GM23338 (cell line): ENCODE results near the gene ANKLE2. TPM values are rescaled to one million over a fixed set of nuclear protein-coding genes. Genes with fewer than 3 reads are reported as not detected.
A peak's percentile ranks its signal among the peaks of the same experiment; 100 is the strongest.

Experiments used
- ATAC-seq: fragments of 200-7000 bp; cut with Tn5 transposase; 3 replicates; pipeline ENCODE4 v1.9.1; 2020
- DNase-seq: peaks from one replicate; pipeline ENCODE4 v3.0.0-alpha.2; 2015; ENCODE audit warnings: low spot score
- H2AFZ ChIP-seq: fragments of 200-600 bp; sonication (generic); 2 replicates; pipeline ENCODE4 v1.8.0; 2016; ENCODE audit warnings: antibody characterized with exemption, mild to moderate bottlenecking, moderate library complexity
- H3F3A ChIP-seq: fragments of 200-600 bp; sonication (generic); replicated peaks from 2 replicates; pipeline ENCODE4 v1.8.0; 2017; ENCODE audit warnings: antibody characterized with exemption, mixed run types, low read depth
- H3K27ac ChIP-seq: fragments of 200-600 bp; sonication (generic); 2 replicates; pipeline ENCODE4 v1.6.1; 2016; ENCODE audit warnings: low read depth
- H3K27me3 ChIP-seq: fragments of 200-600 bp; sonication (generic); 2 replicates; pipeline ENCODE4 v1.8.0; 2016; ENCODE audit warnings: mild to moderate bottlenecking, mixed run types, moderate library complexity; ENCODE audit not compliant: insufficient read depth
- H3K36me3 ChIP-seq: fragments of 200-600 bp; sonication (generic); 2 replicates; pipeline ENCODE4 v1.8.0; 2016; ENCODE audit warnings: mild to moderate bottlenecking; ENCODE audit not compliant: insufficient read depth
- H3K4me1 ChIP-seq: fragments of 200-600 bp; sonication (generic); 2 replicates; pipeline ENCODE4 v1.8.0; 2016; ENCODE audit warnings: mild to moderate bottlenecking, moderate library complexity; ENCODE audit not compliant: insufficient read depth
- H3K4me2 ChIP-seq: fragments of 200-600 bp; sonication (generic); 2 replicates; pipeline ENCODE4 v1.7.1; 2017; ENCODE audit warnings: mixed run types
- H3K4me3 ChIP-seq: fragments of 200-600 bp; sonication (generic); 2 replicates; pipeline ENCODE4 v1.6.1; 2016; ENCODE audit warnings: mixed run types
- H3K79me2 ChIP-seq: fragments of 200-600 bp; sonication (generic); replicated peaks from 2 replicates; pipeline ENCODE4 v1.8.0; 2017; ENCODE audit warnings: mild to moderate bottlenecking; ENCODE audit not compliant: insufficient read depth
- H3K9me2 ChIP-seq: fragments of 200-600 bp; sonication (generic); 2 replicates; pipeline ENCODE4 v1.8.0; 2017; ENCODE audit not compliant: insufficient read depth
- H4K20me1 ChIP-seq: fragments of 200-600 bp; sonication (generic); replicated peaks from 2 replicates; pipeline ENCODE4 v1.8.0; 2017; ENCODE audit warnings: mild to moderate bottlenecking; ENCODE audit not compliant: insufficient read depth
- H3K27ac Mint-ChIP-seq: 2 replicates; pipeline ENCODE4 v1.8.0; 2020; ENCODE audit warnings: inconsistent platforms, mild to moderate bottlenecking, moderate library complexity, mixed read lengths
- H3K27me3 Mint-ChIP-seq: 3 replicates; pipeline ENCODE4 v1.8.0; 2022; ENCODE audit warnings: low read depth, mild to moderate bottlenecking, moderate library complexity, mixed read lengths, inconsistent platforms; ENCODE audit not compliant: insufficient read depth, poor library complexity
- H3K36me3 Mint-ChIP-seq: 3 replicates; pipeline ENCODE4 v1.8.0; 2021; ENCODE audit warnings: low read depth, mild to moderate bottlenecking, inconsistent platforms, moderate library complexity, mixed read lengths
- H3K4me1 Mint-ChIP-seq: 3 replicates; pipeline ENCODE4 v1.8.0; 2020; ENCODE audit warnings: mild to moderate bottlenecking, inconsistent platforms, mixed read lengths
- H3K4me3 Mint-ChIP-seq: 3 replicates; pipeline ENCODE4 v1.8.0; 2021; ENCODE audit warnings: moderate library complexity, mild to moderate bottlenecking, inconsistent platforms, mixed read lengths
- H3K9me3 Mint-ChIP-seq: 3 replicates; pipeline ENCODE4 v1.8.0; 2020; ENCODE audit warnings: moderate library complexity, mild to moderate bottlenecking, inconsistent platforms, mixed read lengths
- CREB1 ChIP-seq: fragments of 250-450 bp; sonication (Bioruptor Pico); IDR thresholded peaks from 2 replicates; pipeline ENCODE4 v1.5.0; 2020; ENCODE audit warnings: low read depth, mild to moderate bottlenecking, moderate library complexity
- ETS1 ChIP-seq: IDR thresholded peaks from 2 replicates; pipeline ENCODE4 v1.6.1; 2016; ENCODE audit warnings: antibody characterized with exemption
- EZH2 ChIP-seq: fragments of 200-600 bp; sonication (generic); IDR thresholded peaks from one replicate; pipeline ENCODE4 v1.8.0; 2017; ENCODE audit warnings: antibody characterized with exemption, mild to moderate bottlenecking, low read depth; ENCODE audit not compliant: unreplicated experiment
- EZH2phosphoT487 ChIP-seq: fragments of 200-600 bp; sonication (generic); IDR thresholded peaks from one replicate; pipeline ENCODE4 v1.8.1; 2018; ENCODE audit warnings: antibody characterized with exemption; ENCODE audit not compliant: unreplicated experiment
- JUNB ChIP-seq: IDR thresholded peaks from one replicate; pipeline ENCODE4 v1.6.1; 2016; ENCODE audit warnings: antibody characterized with exemption; ENCODE audit not compliant: unreplicated experiment
- NANOG ChIP-seq: IDR thresholded peaks from 2 replicates; pipeline ENCODE4 v1.6.1; 2016; ENCODE audit warnings: antibody characterized with exemption, borderline replicate concordance
- POLR2AphosphoS5 ChIP-seq: IDR thresholded peaks from 2 replicates; pipeline ENCODE4 v1.6.1; 2016; ENCODE audit warnings: antibody characterized with exemption, low read depth
- STAT1 ChIP-seq: IDR thresholded peaks from one replicate; pipeline ENCODE4 v1.6.1; 2016; ENCODE audit warnings: antibody characterized with exemption; ENCODE audit not compliant: unreplicated experiment
- ZNF114 ChIP-seq: fragments of 250-450 bp; sonication (Bioruptor Pico); IDR thresholded peaks from 2 replicates; pipeline ENCODE4 v1.5.0; 2020; ENCODE audit warnings: mild to moderate bottlenecking, moderate library complexity
- ZNF331 ChIP-seq: fragments of 250-450 bp; sonication (Bioruptor Pico); IDR thresholded peaks from 2 replicates; pipeline ENCODE4 v1.5.0; 2020; ENCODE audit warnings: low read depth, mild to moderate bottlenecking, moderate library complexity
- polyA plus RNA-seq: library from polyadenylated mRNA; unstranded; fragments of >200 nt; fragmentation: Nextera tagmentation; extraction: Ambion mirVana; gene quantifications from 2 replicates; pipeline ENCODE4 v1.2.1, GENCODE V29; 2016
- total RNA-seq: library from RNA; depleted of rRNA; stranded (reverse); fragments of >200 nt; shearing (Covaris generic); gene quantifications from 2 replicates; pipeline ENCODE4 v1.2.3, GENCODE V29; 2014
- TF ChIP-seq, protein P1 (sequence below): IDR thresholded peaks from one replicate; pipeline ENCODE4 v1.6.1; 2018; ENCODE audit warnings: antibody characterized with exemption; ENCODE audit not compliant: unreplicated experiment
- TF ChIP-seq, protein P2 (sequence below), 2 experiments: fragments of 200-600 bp in 1 of 2; sonication (generic) in 1 of 2; conservative IDR thresholded peaks; 2 replicates each; pipeline versions ENCODE4 v1.5.1 to v1.6.1; 2016 to 2017; ENCODE audit warnings: antibody characterized with exemption in 2 of 2, low read depth in 2 of 2, mild to moderate bottlenecking in 2 of 2, moderate library complexity in 1 of 2
- TF ChIP-seq, protein P3 (sequence below): fragments of 250-450 bp; sonication (Bioruptor Pico); IDR thresholded peaks from 2 replicates; pipeline ENCODE4 v1.5.0; 2020; ENCODE audit warnings: mild to moderate bottlenecking, moderate library complexity

Gene ANKLE2
- total and polyA plus RNA-seq, 2 experiments from 2014 or later = 27.2 to 63.7 TPM

DNA sequence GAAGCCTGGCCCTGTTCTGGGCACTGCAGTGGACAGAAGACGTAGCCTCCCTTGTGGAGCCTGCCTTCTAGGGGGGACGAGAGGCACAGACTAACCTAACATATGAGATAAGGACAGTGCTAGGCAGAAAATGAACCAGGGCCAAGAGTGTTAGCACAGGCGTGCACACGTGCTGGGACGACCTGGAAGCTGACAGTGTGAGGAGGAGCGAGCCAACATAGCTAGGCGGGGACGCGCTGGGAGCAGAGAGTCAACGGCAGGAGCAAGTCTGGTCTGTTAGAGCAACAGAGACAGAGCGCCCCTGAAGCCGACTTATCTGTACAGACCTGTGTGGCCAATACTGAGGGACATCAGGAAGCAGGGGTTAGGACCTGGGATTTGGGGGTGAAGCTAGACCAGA lies 66.2 kb downstream of the ANKLE2 start:
- Histone ChIP-seq H3K36me3 (0 out of 2 replicates have a peak, but pooled peaks cover 8% of the 10 kb centered on the region), H3K9me2 (no peaks in the 10 kb centered on the region)

More for the DNA sequence above, 66.2 kb downstream of the ANKLE2 start:
- no peaks in the 10 kb centered on the region for H3K79me2 ChIP-seq
- DNase-seq (no peak), ATAC-seq (no peak)
- no peak overlapping the region for H3K4me2 ChIP-seq
- H3K4me3 Mint-ChIP-seq = no peak overlapping the region
- peaks cover 46% of the 10 kb centered on the region for H3K36me3 Mint-ChIP-seq
- no peak overlapping the region for H3K27ac ChIP-seq
- H3K27ac Mint-ChIP-seq = peak overlapping the region; percentile 73
- H3K4me1 Mint-ChIP-seq = no peaks in the 10 kb centered on the region; the same call in 2 of the 3 replicates
- H3K4me1 ChIP-seq = no peaks in the 10 kb centered on the region
- no peaks in the 10 kb centered on the region for H3K27me3 ChIP-seq
- H3K9me3 Mint-ChIP-seq = no peaks in the 10 kb centered on the region
- peaks cover 5% of the 10 kb centered on the region; the same call in 1 of the 2 replicates for H4K20me1 ChIP-seq
- peaks cover 3% of the 10 kb centered on the region; the same call in 1 of the 2 replicates for H3F3A ChIP-seq
- TF ChIP-seq NANOG (no peak), JUNB (no peak), EZH2 (no peak), CREB1 (CRISPR knock-in tag) (no peak), EZH2phosphoT487 (no peak), POLR2AphosphoS5 (no peak), ETS1 (no peak), ZNF331 (CRISPR knock-in tag) (no peak), STAT1 (no peak), ZNF114 (no peak)
- TF ChIP-seq, protein P1, sequence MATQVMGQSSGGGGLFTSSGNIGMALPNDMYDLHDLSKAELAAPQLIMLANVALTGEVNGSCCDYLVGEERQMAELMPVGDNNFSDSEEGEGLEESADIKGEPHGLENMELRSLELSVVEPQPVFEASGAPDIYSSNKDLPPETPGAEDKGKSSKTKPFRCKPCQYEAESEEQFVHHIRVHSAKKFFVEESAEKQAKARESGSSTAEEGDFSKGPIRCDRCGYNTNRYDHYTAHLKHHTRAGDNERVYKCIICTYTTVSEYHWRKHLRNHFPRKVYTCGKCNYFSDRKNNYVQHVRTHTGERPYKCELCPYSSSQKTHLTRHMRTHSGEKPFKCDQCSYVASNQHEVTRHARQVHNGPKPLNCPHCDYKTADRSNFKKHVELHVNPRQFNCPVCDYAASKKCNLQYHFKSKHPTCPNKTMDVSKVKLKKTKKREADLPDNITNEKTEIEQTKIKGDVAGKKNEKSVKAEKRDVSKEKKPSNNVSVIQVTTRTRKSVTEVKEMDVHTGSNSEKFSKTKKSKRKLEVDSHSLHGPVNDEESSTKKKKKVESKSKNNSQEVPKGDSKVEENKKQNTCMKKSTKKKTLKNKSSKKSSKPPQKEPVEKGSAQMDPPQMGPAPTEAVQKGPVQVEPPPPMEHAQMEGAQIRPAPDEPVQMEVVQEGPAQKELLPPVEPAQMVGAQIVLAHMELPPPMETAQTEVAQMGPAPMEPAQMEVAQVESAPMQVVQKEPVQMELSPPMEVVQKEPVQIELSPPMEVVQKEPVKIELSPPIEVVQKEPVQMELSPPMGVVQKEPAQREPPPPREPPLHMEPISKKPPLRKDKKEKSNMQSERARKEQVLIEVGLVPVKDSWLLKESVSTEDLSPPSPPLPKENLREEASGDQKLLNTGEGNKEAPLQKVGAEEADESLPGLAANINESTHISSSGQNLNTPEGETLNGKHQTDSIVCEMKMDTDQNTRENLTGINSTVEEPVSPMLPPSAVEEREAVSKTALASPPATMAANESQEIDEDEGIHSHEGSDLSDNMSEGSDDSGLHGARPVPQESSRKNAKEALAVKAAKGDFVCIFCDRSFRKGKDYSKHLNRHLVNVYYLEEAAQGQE = no peak
- TF ChIP-seq, protein P2, sequence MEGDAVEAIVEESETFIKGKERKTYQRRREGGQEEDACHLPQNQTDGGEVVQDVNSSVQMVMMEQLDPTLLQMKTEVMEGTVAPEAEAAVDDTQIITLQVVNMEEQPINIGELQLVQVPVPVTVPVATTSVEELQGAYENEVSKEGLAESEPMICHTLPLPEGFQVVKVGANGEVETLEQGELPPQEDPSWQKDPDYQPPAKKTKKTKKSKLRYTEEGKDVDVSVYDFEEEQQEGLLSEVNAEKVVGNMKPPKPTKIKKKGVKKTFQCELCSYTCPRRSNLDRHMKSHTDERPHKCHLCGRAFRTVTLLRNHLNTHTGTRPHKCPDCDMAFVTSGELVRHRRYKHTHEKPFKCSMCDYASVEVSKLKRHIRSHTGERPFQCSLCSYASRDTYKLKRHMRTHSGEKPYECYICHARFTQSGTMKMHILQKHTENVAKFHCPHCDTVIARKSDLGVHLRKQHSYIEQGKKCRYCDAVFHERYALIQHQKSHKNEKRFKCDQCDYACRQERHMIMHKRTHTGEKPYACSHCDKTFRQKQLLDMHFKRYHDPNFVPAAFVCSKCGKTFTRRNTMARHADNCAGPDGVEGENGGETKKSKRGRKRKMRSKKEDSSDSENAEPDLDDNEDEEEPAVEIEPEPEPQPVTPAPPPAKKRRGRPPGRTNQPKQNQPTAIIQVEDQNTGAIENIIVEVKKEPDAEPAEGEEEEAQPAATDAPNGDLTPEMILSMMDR (conservative IDR thresholded peaks at IDR 0.05; ENCODE audit: low read depth in 2 of 2) = no peak
- TF ChIP-seq, protein P3, sequence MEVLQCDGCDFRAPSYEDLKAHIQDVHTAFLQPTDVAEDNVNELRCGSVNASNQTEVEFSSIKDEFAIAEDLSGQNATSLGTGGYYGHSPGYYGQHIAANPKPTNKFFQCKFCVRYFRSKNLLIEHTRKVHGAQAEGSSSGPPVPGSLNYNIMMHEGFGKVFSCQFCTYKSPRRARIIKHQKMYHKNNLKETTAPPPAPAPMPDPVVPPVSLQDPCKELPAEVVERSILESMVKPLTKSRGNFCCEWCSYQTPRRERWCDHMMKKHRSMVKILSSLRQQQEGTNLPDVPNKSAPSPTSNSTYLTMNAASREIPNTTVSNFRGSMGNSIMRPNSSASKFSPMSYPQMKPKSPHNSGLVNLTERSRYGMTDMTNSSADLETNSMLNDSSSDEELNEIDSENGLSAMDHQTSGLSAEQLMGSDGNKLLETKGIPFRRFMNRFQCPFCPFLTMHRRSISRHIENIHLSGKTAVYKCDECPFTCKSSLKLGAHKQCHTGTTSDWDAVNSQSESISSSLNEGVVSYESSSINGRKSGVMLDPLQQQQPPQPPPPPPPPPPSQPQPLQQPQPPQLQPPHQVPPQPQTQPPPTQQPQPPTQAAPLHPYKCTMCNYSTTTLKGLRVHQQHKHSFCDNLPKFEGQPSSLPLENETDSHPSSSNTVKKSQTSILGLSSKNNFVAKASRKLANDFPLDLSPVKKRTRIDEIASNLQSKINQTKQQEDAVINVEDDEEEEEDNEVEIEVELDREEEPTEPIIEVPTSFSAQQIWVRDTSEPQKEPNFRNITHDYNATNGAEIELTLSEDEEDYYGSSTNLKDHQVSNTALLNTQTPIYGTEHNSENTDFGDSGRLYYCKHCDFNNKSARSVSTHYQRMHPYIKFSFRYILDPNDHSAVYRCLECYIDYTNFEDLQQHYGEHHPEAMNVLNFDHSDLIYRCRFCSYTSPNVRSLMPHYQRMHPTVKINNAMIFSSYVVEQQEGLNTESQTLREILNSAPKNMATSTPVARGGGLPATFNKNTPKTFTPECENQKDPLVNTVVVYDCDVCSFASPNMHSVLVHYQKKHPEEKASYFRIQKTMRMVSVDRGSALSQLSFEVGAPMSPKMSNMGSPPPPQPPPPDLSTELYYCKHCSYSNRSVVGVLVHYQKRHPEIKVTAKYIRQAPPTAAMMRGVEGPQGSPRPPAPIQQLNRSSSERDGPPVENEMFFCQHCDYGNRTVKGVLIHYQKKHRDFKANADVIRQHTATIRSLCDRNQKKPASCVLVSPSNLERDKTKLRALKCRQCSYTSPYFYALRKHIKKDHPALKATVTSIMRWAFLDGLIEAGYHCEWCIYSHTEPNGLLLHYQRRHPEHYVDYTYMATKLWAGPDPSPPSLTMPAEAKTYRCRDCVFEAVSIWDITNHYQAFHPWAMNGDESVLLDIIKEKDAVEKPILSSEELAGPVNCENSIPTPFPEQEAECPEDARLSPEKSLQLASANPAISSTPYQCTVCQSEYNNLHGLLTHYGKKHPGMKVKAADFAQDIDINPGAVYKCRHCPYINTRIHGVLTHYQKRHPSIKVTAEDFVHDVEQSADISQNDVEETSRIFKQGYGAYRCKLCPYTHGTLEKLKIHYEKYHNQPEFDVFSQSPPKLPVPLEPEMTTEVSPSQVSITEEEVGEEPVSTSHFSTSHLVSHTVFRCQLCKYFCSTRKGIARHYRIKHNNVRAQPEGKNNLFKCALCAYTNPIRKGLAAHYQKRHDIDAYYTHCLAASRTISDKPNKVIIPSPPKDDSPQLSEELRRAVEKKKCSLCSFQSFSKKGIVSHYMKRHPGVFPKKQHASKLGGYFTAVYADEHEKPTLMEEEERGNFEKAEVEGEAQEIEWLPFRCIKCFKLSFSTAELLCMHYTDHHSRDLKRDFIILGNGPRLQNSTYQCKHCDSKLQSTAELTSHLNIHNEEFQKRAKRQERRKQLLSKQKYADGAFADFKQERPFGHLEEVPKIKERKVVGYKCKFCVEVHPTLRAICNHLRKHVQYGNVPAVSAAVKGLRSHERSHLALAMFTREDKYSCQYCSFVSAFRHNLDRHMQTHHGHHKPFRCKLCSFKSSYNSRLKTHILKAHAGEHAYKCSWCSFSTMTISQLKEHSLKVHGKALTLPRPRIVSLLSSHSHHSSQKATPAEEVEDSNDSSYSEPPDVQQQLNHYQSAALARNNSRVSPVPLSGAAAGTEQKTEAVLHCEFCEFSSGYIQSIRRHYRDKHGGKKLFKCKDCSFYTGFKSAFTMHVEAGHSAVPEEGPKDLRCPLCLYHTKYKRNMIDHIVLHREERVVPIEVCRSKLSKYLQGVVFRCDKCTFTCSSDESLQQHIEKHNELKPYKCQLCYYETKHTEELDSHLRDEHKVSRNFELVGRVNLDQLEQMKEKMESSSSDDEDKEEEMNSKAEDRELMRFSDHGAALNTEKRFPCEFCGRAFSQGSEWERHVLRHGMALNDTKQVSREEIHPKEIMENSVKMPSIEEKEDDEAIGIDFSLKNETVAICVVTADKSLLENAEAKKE = no peak
- H3K27me3 Mint-ChIP-seq = peaks cover 6% of the 10 kb centered on the region
- H3K4me3 ChIP-seq = no peak overlapping the region
- H2AFZ ChIP-seq = no peak overlapping the region
